ENCODE results near the gene C2CD4D.

DNA sequence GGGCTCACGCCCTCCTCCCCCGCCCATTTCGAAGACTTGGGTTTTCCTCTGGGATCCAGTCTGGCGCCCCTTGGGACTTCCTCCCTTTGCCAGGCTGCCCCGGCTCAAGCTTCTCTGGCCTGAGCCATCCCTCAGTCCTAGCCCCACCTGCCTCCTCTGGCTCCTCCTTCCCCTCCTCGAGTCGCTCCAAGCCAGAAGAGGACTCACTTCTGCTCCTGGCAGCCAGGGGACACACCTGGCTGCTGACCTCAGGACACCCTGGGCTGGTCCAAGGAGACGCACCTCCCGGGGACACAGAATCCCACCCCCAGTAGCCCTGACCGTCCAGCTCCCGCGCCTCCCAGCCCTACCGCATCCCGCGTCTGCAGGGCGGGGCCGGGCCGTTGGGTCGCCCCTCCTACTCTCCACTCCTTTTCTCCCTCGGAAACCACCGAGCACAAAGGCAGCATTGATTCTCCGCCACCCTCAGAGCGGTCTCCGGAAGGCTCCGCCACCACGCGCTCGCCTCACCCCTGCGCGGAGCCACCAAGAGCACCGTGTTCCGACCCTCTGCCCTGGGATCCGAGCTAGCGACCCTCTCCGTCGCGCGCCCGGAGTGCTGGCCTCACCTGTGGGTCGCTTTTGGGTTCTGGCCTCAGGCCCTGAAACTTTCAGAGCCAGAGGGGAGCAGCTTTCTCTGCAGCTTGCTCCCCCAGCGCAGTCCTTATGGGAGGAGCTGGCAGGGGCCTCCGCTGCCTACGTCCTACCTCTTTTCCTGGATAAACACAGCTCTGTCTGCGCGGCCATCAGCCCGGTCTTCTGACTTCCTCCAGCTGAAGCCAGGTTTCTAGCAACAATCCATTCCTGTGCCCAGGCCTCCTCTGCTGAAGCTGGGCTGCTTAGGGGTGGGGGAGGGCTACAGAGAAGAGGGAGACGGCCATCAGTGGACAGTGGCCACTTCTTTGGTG is at the start of gene C2CD4D:
- TF ChIP-seq, protein P1, sequence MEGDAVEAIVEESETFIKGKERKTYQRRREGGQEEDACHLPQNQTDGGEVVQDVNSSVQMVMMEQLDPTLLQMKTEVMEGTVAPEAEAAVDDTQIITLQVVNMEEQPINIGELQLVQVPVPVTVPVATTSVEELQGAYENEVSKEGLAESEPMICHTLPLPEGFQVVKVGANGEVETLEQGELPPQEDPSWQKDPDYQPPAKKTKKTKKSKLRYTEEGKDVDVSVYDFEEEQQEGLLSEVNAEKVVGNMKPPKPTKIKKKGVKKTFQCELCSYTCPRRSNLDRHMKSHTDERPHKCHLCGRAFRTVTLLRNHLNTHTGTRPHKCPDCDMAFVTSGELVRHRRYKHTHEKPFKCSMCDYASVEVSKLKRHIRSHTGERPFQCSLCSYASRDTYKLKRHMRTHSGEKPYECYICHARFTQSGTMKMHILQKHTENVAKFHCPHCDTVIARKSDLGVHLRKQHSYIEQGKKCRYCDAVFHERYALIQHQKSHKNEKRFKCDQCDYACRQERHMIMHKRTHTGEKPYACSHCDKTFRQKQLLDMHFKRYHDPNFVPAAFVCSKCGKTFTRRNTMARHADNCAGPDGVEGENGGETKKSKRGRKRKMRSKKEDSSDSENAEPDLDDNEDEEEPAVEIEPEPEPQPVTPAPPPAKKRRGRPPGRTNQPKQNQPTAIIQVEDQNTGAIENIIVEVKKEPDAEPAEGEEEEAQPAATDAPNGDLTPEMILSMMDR (IDR thresholded peaks at IDR 0.05), result no peak
- no peak for TF ChIP-seq POLR2A (IDR thresholded peaks at IDR 0.05)
